A673 (cell line): ENCODE results near the gene GEN1.

Experiments
- EZH2 ChIP-seq: fragments of 200-600 bp; sonication (generic); IDR thresholded peaks from 2 replicates; pipeline ENCODE4 v1.6.1; 2017; ENCODE audit warnings: borderline replicate concordance, low read depth, mild to moderate bottlenecking, mixed read lengths, antibody characterized with exemption, low read length; ENCODE audit not compliant: poor library complexity, severe bottlenecking
- TF ChIP-seq, protein P1 (sequence below): fragments of 300-800, 200-600 bp; sonication (generic); conservative IDR thresholded peaks from 2 replicates; pipeline ENCODE4 v1.5.1; 2017; ENCODE audit warnings: low read depth, mild to moderate bottlenecking, antibody characterized with exemption, low read length, moderate library complexity, mixed read lengths

GRCh38 chr2:17813742-17814473 is 60.0 kb downstream of the GEN1 start:
- TF ChIP-seq, protein P1, sequence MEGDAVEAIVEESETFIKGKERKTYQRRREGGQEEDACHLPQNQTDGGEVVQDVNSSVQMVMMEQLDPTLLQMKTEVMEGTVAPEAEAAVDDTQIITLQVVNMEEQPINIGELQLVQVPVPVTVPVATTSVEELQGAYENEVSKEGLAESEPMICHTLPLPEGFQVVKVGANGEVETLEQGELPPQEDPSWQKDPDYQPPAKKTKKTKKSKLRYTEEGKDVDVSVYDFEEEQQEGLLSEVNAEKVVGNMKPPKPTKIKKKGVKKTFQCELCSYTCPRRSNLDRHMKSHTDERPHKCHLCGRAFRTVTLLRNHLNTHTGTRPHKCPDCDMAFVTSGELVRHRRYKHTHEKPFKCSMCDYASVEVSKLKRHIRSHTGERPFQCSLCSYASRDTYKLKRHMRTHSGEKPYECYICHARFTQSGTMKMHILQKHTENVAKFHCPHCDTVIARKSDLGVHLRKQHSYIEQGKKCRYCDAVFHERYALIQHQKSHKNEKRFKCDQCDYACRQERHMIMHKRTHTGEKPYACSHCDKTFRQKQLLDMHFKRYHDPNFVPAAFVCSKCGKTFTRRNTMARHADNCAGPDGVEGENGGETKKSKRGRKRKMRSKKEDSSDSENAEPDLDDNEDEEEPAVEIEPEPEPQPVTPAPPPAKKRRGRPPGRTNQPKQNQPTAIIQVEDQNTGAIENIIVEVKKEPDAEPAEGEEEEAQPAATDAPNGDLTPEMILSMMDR = no peak
- no peak for TF ChIP-seq EZH2
